Calu3 (cell line): ENCODE results near the gene DCAF11. TPM values are rescaled to one million over a fixed set of nuclear protein-coding genes. Genes with fewer than 3 reads are reported as not detected.
A peak's percentile ranks its signal among the peaks of the same experiment; 100 is the strongest.

Experiments
- BruUV-seq: library from RNA; stranded (reverse); fragments of 400-500 nt; replicated peaks from 2 replicates; lab custom pipeline; 2021; lab: Mats Ljungman, UMichigan
- CTCF ChIA-PET: fragments of 300-600 bp; sonication (Branson Sonifier 250); formaldehyde crosslinking; loops from one replicate; lab custom pipeline; 2022; ENCODE audit warnings: antibody characterized with exemption; lab: Charles Lee
- DNase-seq: peaks from one replicate; pipeline ENCODE4 v3.0.0; 2022
- H3K27ac Mint-ChIP-seq: one replicate; pipeline ENCODE4 v1.8.0; 2022; ENCODE audit warnings: mixed read lengths; ENCODE audit not compliant: unreplicated experiment
- H3K27me3 Mint-ChIP-seq: one replicate; pipeline ENCODE4 v1.8.0; 2022; ENCODE audit warnings: mixed read lengths; ENCODE audit not compliant: unreplicated experiment
- H3K36me3 Mint-ChIP-seq: one replicate; pipeline ENCODE4 v1.8.0; 2022; ENCODE audit warnings: mild to moderate bottlenecking, moderate library complexity, mixed read lengths; ENCODE audit not compliant: insufficient read depth, unreplicated experiment
- H3K4me1 Mint-ChIP-seq: one replicate; pipeline ENCODE4 v1.8.0; 2022; ENCODE audit warnings: mild to moderate bottlenecking, low read depth, mixed read lengths; ENCODE audit not compliant: unreplicated experiment
- H3K4me3 Mint-ChIP-seq: one replicate; pipeline ENCODE4 v1.8.0; 2022; ENCODE audit warnings: mild to moderate bottlenecking, low read depth, moderate library complexity, mixed read lengths; ENCODE audit not compliant: unreplicated experiment
- H3K9me3 Mint-ChIP-seq: one replicate; pipeline ENCODE4 v1.8.0; 2022; ENCODE audit warnings: low read depth, mixed read lengths; ENCODE audit not compliant: unreplicated experiment
- CTCF ChIP-seq: fragments of 200-600 bp; IDR thresholded peaks from one replicate; pipeline ENCODE4 v1.8.0; 2022; ENCODE audit warnings: antibody characterized with exemption; ENCODE audit not compliant: unreplicated experiment
- intact Hi-C: fragments of 100-400 bp; cut with micrococcal nuclease; formaldehyde crosslinking; loops from one replicate; pipeline ENCODE4 v1.10.0; 2022; ENCODE audit not compliant: unreplicated experiment
- total RNA-seq: library from RNA; stranded (reverse); gene quantifications from 2 replicates; pipeline ENCODE4 v1.2.3, GENCODE V29; 2022

Gene DCAF11
- total RNA-seq, 1 experiment from 2014 or later: 63.4 TPM

GRCh38 chr14:24089890-24090289, 24.7 kb upstream of the DCAF11 start:
- H3K4me3 Mint-ChIP-seq: no peak overlapping the region
- no peaks in the 10 kb centered on the region for H3K9me3 Mint-ChIP-seq
- intact Hi-C loops: loop anchor here (1.0 kb wide), 2 partner anchors 32 to 76 kb away; no protein-coding TSS in a partner anchor
- H3K27ac Mint-ChIP-seq: no peak overlapping the region
- DNase-seq: no peak
- CTCF ChIA-PET: interaction anchor here (1.0 to 5.7 kb wide), 6 partner anchors 9 to 71 kb away, joined by 3 to 68 read pairs (median 6); partner anchors contain the start of genes DCAF11, IRF9 and NRL
- peaks cover 22% of the 10 kb centered on the region for H3K36me3 Mint-ChIP-seq
- H3K27me3 Mint-ChIP-seq: peaks cover 14% of the 10 kb centered on the region
- no TSS peak for BruUV-seq
- no peak for TF ChIP-seq CTCF
- peaks cover 20% of the 10 kb centered on the region for H3K4me1 Mint-ChIP-seq

- no peak for TF ChIP-seq CTCF
- intact Hi-C loops: no loop called here
- DNase-seq: no peak
- CTCF ChIA-PET: interaction anchor here (1.7 to 5.7 kb wide), 4 partner anchors 11 to 35 kb away, joined by 4 to 68 read pairs (median 26); partner anchors contain the start of genes DCAF11 and NRL
- Mint-ChIP-seq H3K4me1 (peaks cover 27% of the 10 kb centered on the region), H3K4me3 (no peak overlapping the region), H3K27ac (peak overlapping the region; percentile 94), H3K9me3 (no peaks in the 10 kb centered on the region), H3K36me3 (peaks cover 31% of the 10 kb centered on the region), H3K27me3 (peaks cover 5% of the 10 kb centered on the region)
- no TSS peak for BruUV-seq
Observed at GRCh38 chr14:24092110-24092504, 22.5 kb upstream of the DCAF11 start.

GRCh38 chr14:24092505-24093206, 21.9 kb upstream of the DCAF11 start:
- CTCF ChIA-PET: interaction anchor here (0.9 to 5.7 kb wide), 7 partner anchors 12 to 49 kb away, joined by 3 to 68 read pairs (median 5); partner anchors contain the start of genes DCAF11, EMC9, NRL and PSME1
- Mint-ChIP-seq H3K9me3 (no peaks in the 10 kb centered on the region), H3K27ac (peak overlapping the region; percentile 94), H3K4me3 (peak overlapping the region; percentile 92), H3K27me3 (no peaks in the 10 kb centered on the region), H3K4me1 (peaks cover 27% of the 10 kb centered on the region), H3K36me3 (peaks cover 35% of the 10 kb centered on the region)
- no peak for DNase-seq
- no TSS peak for BruUV-seq
- TF ChIP-seq CTCF: no peak
- intact Hi-C loops: no loop called here

GRCh38 chr14:24093207-24093900, 21.2 kb upstream of the DCAF11 start:
- no peak for DNase-seq
- intact Hi-C loops: no loop called here
- TSS peak; percentile 69 for BruUV-seq
- CTCF ChIA-PET: interaction anchor here (0.7 to 5.7 kb wide), 13 partner anchors 10 to 127 kb away, joined by 3 to 68 read pairs (median 5); partner anchors contain the start of genes DCAF11, EMC9, IRF9 and NRL
- Mint-ChIP-seq H3K36me3 (peaks cover 40% of the 10 kb centered on the region), H3K4me3 (peak overlapping the region; percentile 92), H3K4me1 (peaks cover 27% of the 10 kb centered on the region), H3K9me3 (no peaks in the 10 kb centered on the region), H3K27me3 (no peaks in the 10 kb centered on the region), H3K27ac (peak overlapping the region; percentile 94)
- no peak for TF ChIP-seq CTCF
